ENCODE measurements around the gene LILRB2.
"Not testable (repeated sequence)": the region's sequence is repeated elsewhere in the genome, so short reads cannot be mapped to it uniquely, and the experiment has no call there.

LILRB2 gene

DNA sequence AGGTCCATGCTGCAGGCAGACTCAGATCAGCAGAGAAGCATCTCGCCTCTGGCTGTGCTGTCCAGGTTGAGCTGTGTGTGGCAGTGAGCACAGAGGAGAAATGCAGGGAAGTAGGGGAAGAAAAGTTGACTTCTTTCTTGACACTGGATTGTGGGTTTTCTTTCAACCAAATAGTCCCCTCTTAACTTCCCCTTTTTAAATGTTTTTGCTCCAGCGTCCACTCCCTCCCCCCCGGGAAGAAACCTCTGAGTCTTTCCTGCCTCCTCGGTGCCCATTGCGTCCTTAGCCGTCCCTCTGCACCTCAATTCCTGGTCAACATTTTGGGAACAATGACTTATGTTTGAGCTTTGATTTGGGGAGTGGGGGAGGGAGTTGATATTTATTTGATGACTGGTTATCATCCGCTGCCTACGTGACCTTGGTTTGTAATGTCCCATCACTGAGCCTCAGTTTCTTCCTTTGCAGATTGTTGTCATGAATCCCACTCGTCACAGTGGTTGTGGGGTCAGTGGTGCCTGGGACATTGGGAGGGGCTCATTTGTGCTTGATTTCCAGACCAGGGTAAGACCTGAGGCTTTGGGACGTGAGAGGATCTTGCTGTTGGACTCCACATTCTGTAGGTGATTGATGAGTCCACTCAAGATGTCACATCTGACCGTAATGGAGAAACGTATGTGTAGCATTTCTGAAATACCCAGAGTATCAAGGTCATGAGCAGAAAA is at the start of gene LILRB2:
TSS of gene LILRB2 (minus strand) at position 104 of the 722 bp plus-strand sequence. CDS start 614 bp downstream, outside the sequence.
- Histone ChIP-seq H3K4me1 (ENCODE audit: control insufficient read depth, insufficient read depth, low read length) (no peaks in the 10 kb centered on the region), H3K9me3 (ENCODE audit: control insufficient read depth in 2 of 2, low read length in 2 of 2) (no peaks in the 10 kb centered on the region), H3K27me3 (ENCODE audit: control insufficient read depth in 1 of 2, insufficient read depth in 2 of 2, low read length in 2 of 2) (peaks cover 4 to 11% of the 10 kb centered on the region in 2 donors), H3K27ac (ENCODE audit: low read length) (no peak within 1 kb of the TSS), H3K4me3 (ENCODE audit: low read length in 2 of 2) (no peak within 1 kb of the TSS), H3K9ac (ENCODE audit: low read length in 2 of 2) (no peak within 1 kb of the TSS), H3K36me3 (ENCODE audit: control insufficient read depth in 2 of 2, insufficient read depth in 2 of 2, low read length in 2 of 2) (no peaks in the 10 kb centered on the region)

DNA sequence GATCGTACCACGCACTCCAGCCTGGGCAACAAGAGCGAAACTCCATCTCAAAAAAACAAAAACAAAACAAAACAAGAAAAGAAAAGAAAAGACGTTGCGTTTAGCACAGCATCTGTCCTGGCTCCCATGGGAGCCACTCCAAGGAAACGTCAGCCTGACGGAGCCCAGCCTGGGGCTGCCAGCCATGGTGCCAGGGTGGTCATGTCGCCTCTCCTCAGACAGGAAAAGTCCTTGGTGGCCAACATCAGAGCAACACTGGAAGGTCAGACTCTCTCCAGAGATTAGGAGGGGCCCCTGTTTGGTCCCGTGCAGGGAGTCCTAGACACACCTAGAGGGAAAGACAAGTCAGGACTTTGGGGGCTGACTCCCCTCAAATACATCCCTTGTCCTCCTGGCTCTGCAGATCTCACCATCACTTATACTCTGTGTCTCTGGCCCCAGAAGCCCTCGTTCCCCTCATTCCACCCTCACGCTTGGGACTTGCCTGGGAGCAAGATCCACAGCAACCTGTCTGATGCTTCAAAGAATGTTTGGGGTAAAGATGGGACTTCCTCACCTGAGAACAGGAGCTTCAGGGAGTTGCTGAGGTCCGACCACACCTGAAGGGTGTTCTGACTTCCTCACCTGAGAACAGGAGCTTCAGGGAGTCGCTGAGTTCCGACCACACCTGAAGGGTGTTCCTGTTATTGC is 48.7 kb upstream of the LILRB2 start:
- no peak overlapping the region for H3K9ac ChIP-seq (ENCODE audit: low read length in 2 of 2)
- H3K4me3 ChIP-seq (ENCODE audit: low read length in 2 of 2), result no peak overlapping the region
- no peaks in the 10 kb centered on the region for H3K4me1 ChIP-seq (ENCODE audit: control insufficient read depth, insufficient read depth, low read length)
- no peaks in the 10 kb centered on the region for H3K36me3 ChIP-seq (ENCODE audit: control insufficient read depth in 2 of 2, insufficient read depth in 2 of 2, low read length in 2 of 2)
- peaks cover 0 to 7% of the 10 kb centered on the region in 2 donors for H3K27me3 ChIP-seq (ENCODE audit: control insufficient read depth in 1 of 2, insufficient read depth in 2 of 2, low read length in 2 of 2)
- H3K9me3 ChIP-seq (ENCODE audit: control insufficient read depth in 2 of 2, low read length in 2 of 2), result no peaks in the 10 kb centered on the region
- no peak overlapping the region for H3K27ac ChIP-seq (ENCODE audit: low read length)

DNA sequence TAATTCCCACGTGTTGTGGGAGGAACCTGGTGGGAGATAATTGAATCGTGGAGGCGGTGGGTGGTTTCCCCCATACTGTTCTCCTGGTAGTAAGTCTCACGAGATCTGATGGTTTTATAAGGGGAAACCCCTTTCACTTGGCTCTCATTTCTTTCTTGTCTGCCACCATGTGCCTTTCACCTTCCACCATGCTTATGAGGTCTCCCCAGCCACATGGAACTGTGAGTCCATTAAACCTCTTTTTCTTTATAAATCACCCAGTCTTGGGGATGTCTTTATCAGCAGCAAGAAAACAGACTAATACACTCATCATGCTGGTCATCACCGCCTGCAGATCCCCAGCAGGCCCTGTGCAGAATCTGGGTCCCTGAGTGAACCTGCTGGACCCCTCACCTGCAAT is 47.9 kb upstream of the LILRB2 start:
- not testable (repeated sequence) for H3K27ac ChIP-seq (ENCODE audit: low read length); H3K27me3 ChIP-seq (ENCODE audit: control insufficient read depth in 1 of 2, insufficient read depth in 2 of 2, low read length in 2 of 2); H3K9me3 ChIP-seq (ENCODE audit: control insufficient read depth in 2 of 2, low read length in 2 of 2); H3K36me3 ChIP-seq (ENCODE audit: control insufficient read depth in 2 of 2, insufficient read depth in 2 of 2, low read length in 2 of 2); H3K4me3 ChIP-seq (ENCODE audit: low read length in 2 of 2); H3K4me1 ChIP-seq (ENCODE audit: control insufficient read depth, insufficient read depth, low read length); H3K9ac ChIP-seq (ENCODE audit: low read length in 2 of 2)

DNA sequence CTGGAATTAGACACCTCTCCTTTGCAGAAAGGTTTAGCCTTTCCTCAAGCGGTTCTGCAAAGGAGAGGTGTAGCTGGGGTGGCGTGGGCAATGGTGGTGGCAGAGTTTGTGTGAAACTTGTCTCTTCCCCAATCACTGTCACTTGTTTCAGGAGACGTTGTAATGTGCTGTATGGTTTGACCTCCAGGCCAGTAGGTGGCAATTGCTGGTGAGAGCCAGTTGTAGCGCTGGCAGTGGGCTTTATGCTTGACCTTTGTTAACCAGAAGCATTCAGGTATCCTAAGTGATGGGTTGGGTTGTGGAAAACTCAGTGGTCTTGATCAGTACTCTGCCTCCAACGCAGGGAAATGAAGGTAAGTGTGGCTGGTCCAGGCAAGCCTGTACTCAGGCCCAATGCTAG is 44.7 kb upstream of the LILRB2 start:
- Histone ChIP-seq H3K9me3 (ENCODE audit: control insufficient read depth in 2 of 2, low read length in 2 of 2) (no peaks in the 10 kb centered on the region), H3K27ac (ENCODE audit: low read length) (no peak overlapping the region), H3K4me1 (ENCODE audit: control insufficient read depth, insufficient read depth, low read length) (no peaks in the 10 kb centered on the region), H3K9ac (ENCODE audit: low read length in 2 of 2) (no peak overlapping the region), H3K4me3 (ENCODE audit: low read length in 2 of 2) (no peak overlapping the region), H3K36me3 (ENCODE audit: control insufficient read depth in 2 of 2, insufficient read depth in 2 of 2, low read length in 2 of 2) (no peaks in the 10 kb centered on the region), H3K27me3 (ENCODE audit: control insufficient read depth in 1 of 2, insufficient read depth in 2 of 2, low read length in 2 of 2) (peaks cover 0 to 5% of the 10 kb centered on the region in 2 donors)

DNA sequence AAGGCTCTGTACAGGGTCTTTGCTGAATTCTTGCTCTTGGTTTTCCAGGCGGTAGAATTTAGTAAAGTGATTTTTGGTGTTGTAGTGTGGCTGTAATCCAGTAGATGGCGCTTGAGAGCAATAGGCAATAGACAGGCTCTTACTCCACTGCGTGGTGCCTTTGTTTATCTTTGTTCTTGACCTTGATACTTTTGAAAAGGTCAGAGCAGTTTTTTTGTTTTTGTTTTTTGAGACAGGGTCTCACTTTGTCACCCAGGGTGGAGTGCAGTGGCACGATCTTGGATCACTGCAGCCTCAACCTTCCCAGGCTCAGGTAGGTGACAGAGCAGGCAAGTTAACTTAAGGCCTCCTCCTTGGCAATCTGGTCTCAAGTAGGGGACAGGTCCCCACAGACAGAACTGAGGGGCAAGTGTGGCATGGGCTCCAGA is 44.3 kb upstream of the LILRB2 start:
- Histone ChIP-seq H3K9me3 (ENCODE audit: control insufficient read depth in 2 of 2, low read length in 2 of 2) (no peaks in the 10 kb centered on the region), H3K4me1 (ENCODE audit: control insufficient read depth, insufficient read depth, low read length) (no peaks in the 10 kb centered on the region), H3K36me3 (ENCODE audit: control insufficient read depth in 2 of 2, insufficient read depth in 2 of 2, low read length in 2 of 2) (no peaks in the 10 kb centered on the region), H3K27ac (ENCODE audit: low read length) (no peak overlapping the region), H3K27me3 (ENCODE audit: control insufficient read depth in 1 of 2, insufficient read depth in 2 of 2, low read length in 2 of 2) (peaks cover 1 to 8% of the 10 kb centered on the region in 2 donors), H3K9ac (ENCODE audit: low read length in 2 of 2) (no peak overlapping the region), H3K4me3 (ENCODE audit: low read length in 2 of 2) (no peak overlapping the region)

DNA sequence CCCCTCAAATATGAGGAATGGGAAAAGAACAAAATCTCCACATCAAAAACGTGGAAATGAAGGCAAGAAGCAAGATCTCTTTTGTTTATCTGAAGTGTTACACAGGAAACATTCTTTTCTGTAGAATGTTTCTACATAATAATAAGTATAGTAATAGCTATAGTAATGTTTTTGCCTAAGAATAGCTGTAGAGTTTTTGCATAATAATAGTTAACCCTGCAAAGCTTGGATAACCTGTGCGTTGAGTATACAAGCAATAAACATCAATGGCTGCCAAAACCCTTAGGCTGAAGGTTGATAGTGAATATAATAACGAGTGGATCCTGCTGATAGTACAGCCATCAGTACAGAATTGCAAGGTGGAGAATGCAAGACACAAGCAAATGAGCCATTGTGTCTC is 43.2 kb upstream of the LILRB2 start:
- Histone ChIP-seq H3K36me3 (ENCODE audit: control insufficient read depth in 2 of 2, insufficient read depth in 2 of 2, low read length in 2 of 2) (no peaks in the 10 kb centered on the region), H3K27ac (ENCODE audit: low read length) (no peak overlapping the region), H3K4me1 (ENCODE audit: control insufficient read depth, insufficient read depth, low read length) (no peaks in the 10 kb centered on the region), H3K9me3 (ENCODE audit: control insufficient read depth in 2 of 2, low read length in 2 of 2) (no peaks in the 10 kb centered on the region), H3K9ac (ENCODE audit: low read length in 2 of 2) (no peak overlapping the region), H3K27me3 (ENCODE audit: control insufficient read depth in 1 of 2, insufficient read depth in 2 of 2, low read length in 2 of 2) (peaks cover 3 to 11% of the 10 kb centered on the region in 2 donors), H3K4me3 (ENCODE audit: low read length in 2 of 2) (no peak overlapping the region)

DNA sequence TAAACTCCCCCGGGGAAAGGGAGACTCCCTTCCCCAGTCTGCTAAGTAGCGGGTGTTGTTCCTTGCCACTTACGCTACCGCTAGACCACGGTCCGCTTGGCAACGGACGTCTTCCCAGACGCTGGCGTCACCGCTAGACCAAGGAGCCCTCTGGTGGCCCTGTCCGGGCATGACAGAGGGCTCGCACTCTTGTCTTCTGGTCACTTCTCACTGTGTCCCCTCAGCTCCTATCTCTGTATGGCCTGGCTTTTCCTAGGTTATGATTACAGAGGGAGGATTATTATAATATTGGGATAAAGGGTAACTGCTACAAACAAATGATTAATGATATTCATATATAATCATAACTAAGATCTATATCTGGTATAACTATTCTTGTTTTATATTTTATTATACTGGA is 42.0 kb upstream of the LILRB2 start:
- H3K36me3 ChIP-seq (ENCODE audit: control insufficient read depth in 2 of 2, insufficient read depth in 2 of 2, low read length in 2 of 2); H3K27ac ChIP-seq (ENCODE audit: low read length); H3K9me3 ChIP-seq (ENCODE audit: control insufficient read depth in 2 of 2, low read length in 2 of 2); H3K9ac ChIP-seq (ENCODE audit: low read length in 2 of 2); H3K27me3 ChIP-seq (ENCODE audit: control insufficient read depth in 1 of 2, insufficient read depth in 2 of 2, low read length in 2 of 2); H3K4me3 ChIP-seq (ENCODE audit: low read length in 2 of 2); H3K4me1 ChIP-seq (ENCODE audit: control insufficient read depth, insufficient read depth, low read length): not testable (repeated sequence)

DNA sequence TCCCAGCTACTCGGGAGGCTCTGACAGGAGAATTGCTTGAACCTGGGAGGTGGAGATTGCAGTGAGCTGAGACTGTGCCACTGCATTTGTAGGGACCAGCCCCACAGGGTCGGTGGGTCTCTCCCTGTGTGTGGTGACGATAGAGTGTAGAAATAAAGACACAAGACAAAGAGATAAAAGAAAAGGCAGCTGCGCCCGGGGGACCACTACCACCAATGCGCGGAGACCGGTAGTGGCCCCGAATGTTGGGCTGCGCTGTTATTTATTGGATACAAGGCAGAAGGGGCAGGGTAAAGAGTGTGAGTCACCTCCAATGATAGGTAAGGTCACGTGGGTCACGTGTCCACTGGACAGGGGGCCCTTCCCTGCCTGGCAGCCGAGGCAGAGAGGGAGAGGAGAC is 41.4 kb upstream of the LILRB2 start:
- not testable (repeated sequence) for H3K9me3 ChIP-seq (ENCODE audit: control insufficient read depth in 2 of 2, low read length in 2 of 2); H3K27ac ChIP-seq (ENCODE audit: low read length); H3K4me3 ChIP-seq (ENCODE audit: low read length in 2 of 2); H3K4me1 ChIP-seq (ENCODE audit: control insufficient read depth, insufficient read depth, low read length); H3K9ac ChIP-seq (ENCODE audit: low read length in 2 of 2); H3K36me3 ChIP-seq (ENCODE audit: control insufficient read depth in 2 of 2, insufficient read depth in 2 of 2, low read length in 2 of 2)
- peaks cover 3 to 11% of the 10 kb centered on the region in 2 donors for H3K27me3 ChIP-seq (ENCODE audit: control insufficient read depth in 1 of 2, insufficient read depth in 2 of 2, low read length in 2 of 2)

DNA sequence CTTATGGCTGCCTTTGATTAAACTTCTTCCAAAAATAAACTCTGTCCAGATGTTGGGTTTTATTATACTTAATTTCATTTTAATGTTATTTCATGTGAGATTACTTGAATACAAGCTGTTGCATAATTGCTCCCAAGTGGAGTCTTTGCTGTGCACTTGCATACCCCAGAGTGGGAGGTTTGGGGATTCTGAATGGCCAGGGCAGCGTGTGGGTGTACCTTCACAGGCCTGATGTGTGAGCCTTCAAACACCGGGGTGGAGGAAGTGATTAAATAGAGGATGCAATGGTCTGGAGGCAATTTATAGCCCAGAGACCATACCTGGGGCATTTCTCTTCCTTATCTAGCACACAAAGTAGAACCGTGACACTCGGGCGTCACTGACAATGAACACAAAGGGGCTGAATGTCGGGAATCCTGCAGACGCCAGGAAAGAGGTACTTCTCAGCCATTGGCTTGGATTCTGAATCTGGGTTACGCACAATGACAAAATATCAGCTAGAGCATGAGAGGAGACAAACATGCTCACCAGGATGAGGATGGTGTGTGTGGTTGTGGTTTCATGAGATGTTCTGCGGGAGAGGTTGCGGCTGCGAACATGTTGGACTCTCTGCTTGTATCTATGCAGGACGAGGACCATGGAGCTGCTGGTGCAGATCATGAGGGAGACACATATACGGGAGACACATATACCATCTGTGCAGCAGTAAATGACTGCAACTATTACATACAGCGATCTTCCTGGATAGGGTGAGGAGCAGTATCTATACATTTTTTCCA is 39.2 kb upstream of the LILRB2 start:
- Histone ChIP-seq H3K4me3 (ENCODE audit: low read length in 2 of 2) (no peak overlapping the region), H3K36me3 (ENCODE audit: control insufficient read depth in 2 of 2, insufficient read depth in 2 of 2, low read length in 2 of 2) (no peaks in the 10 kb centered on the region), H3K9ac (ENCODE audit: low read length in 2 of 2) (no peak overlapping the region), H3K9me3 (ENCODE audit: control insufficient read depth in 2 of 2, low read length in 2 of 2) (no peaks in the 10 kb centered on the region), H3K27ac (ENCODE audit: low read length) (no peak overlapping the region), H3K4me1 (ENCODE audit: control insufficient read depth, insufficient read depth, low read length) (no peaks in the 10 kb centered on the region), H3K27me3 (ENCODE audit: control insufficient read depth in 1 of 2, insufficient read depth in 2 of 2, low read length in 2 of 2) (peaks cover 3 to 12% of the 10 kb centered on the region in 2 donors)

DNA sequence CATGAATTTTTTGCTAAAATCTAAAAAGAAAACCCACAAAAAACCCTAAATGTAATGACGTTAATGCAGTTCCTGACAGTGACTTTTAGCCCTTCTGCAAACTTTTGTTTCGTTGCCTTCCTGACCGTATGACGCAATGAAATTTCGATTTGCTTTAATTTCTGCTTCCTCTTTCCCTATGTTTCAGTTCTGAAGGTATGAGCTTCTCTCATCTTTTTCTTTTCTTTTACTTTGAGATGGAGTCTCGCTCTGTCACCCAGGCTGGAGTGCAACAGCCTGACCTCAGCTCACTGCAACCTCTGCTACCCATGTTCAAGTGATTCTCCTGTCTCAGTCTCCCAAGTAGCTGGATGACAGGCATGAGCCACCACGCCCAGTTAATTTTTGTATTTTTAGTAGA is 38.1 kb upstream of the LILRB2 start:
- H3K27ac ChIP-seq (ENCODE audit: low read length), result no peak overlapping the region
- no peaks in the 10 kb centered on the region for H3K9me3 ChIP-seq (ENCODE audit: control insufficient read depth in 2 of 2, low read length in 2 of 2)
- no peaks in the 10 kb centered on the region for H3K4me1 ChIP-seq (ENCODE audit: control insufficient read depth, insufficient read depth, low read length)
- H3K9ac ChIP-seq (ENCODE audit: low read length in 2 of 2), result no peak overlapping the region
- no peaks in the 10 kb centered on the region for H3K36me3 ChIP-seq (ENCODE audit: control insufficient read depth in 2 of 2, insufficient read depth in 2 of 2, low read length in 2 of 2)
- peaks cover 3 to 12% of the 10 kb centered on the region in 2 donors for H3K27me3 ChIP-seq (ENCODE audit: control insufficient read depth in 1 of 2, insufficient read depth in 2 of 2, low read length in 2 of 2)
- H3K4me3 ChIP-seq (ENCODE audit: low read length in 2 of 2), result no peak overlapping the region

DNA sequence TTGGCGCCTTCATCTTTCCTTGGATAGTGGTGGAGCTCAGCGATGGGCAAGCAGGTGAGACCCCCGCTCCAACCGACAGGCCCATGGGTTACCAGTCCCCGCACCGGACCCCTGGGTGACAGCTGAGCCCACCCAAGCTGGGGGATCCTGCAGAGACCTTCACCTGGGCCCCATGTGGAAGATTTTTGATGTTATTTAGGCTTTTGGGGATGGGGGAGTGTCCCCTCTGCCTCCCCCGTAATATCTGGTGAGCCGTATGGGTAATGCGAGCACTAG is 37.0 kb upstream of the LILRB2 start:
- Histone ChIP-seq H3K36me3 (ENCODE audit: control insufficient read depth in 2 of 2, insufficient read depth in 2 of 2, low read length in 2 of 2) (no peaks in the 10 kb centered on the region), H3K4me3 (ENCODE audit: low read length in 2 of 2) (no peak overlapping the region), H3K27ac (ENCODE audit: low read length) (no peak overlapping the region), H3K27me3 (ENCODE audit: control insufficient read depth in 1 of 2, insufficient read depth in 2 of 2, low read length in 2 of 2) (peaks cover 3 to 12% of the 10 kb centered on the region in 2 donors), H3K9me3 (ENCODE audit: control insufficient read depth in 2 of 2, low read length in 2 of 2) (no peaks in the 10 kb centered on the region), H3K9ac (ENCODE audit: low read length in 2 of 2) (no peak overlapping the region), H3K4me1 (ENCODE audit: control insufficient read depth, insufficient read depth, low read length) (peaks cover under 1% of the 10 kb centered on the region)
